GM18517 (cell line): ENCODE data around the gene TMEM266.

Source experiments
- ATAC-seq: cut with Tn5 transposase; IDR thresholded peaks from one replicate; pipeline ENCODE4 v1.9.1; 2021; ENCODE audit warnings: mild to moderate bottlenecking, moderate library complexity; ENCODE audit not compliant: unreplicated experiment

The TMEM266 gene

DNA sequence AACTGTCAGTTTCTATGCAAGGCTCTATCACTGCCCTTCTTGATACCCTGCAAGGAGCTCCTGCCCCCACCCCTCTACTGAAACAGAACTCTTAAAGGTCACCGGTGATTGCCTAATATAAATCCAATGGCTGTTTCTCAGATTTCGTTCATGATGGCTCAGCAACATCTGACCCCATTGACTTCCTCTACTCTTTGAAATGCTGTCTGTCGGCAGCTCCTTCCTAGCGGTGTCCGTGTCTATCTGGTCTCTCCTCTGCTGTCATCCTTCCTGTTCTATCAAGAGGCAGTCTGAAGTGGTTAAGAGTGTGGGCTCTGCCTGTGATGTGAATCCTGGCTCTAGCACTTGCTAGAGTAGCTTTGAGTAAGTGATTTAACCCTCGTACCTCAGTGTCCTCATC, 5.5 kb downstream of the TMEM266 start:
- no peak for ATAC-seq

DNA sequence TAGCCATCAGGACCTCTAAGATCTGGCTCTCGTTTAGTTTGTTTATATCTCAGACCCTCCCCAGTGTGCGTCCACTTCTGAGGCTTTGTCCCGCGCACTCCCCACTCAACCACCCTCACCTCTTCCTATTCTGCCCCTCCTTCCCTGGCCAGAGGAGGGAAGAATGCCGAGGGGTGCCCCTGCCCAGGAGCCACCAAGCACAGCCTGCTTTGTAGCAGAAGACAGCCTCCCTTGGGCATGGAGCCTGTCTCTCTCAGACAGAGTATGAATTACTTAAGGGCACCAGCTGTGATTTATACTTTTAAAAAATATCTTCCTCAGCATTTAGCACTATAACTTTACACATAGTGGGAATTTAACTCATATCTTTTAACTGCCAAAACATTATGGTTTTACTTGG, 6.0 kb downstream of the TMEM266 start:
- ATAC-seq = no peak

DNA sequence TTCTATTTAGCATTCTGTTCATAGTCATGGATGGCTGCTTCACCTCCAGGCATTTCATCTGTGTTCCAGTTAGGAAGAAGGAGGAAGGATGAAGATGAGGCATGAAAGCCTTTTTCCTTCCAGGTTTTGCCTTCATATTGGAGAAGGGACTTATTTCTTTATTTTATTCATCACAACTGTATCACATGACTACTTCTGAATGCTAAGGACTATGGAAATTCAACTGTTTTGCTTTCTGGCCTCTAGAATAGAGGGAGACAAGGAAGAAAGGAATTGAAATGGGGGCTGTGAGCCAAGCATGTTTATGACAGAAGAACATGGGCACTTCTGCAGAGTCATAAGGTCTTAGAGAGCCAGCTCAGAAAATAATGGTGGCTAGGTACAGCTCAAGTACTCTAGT, 10.4 kb downstream of the TMEM266 start:
- no peak for ATAC-seq

DNA sequence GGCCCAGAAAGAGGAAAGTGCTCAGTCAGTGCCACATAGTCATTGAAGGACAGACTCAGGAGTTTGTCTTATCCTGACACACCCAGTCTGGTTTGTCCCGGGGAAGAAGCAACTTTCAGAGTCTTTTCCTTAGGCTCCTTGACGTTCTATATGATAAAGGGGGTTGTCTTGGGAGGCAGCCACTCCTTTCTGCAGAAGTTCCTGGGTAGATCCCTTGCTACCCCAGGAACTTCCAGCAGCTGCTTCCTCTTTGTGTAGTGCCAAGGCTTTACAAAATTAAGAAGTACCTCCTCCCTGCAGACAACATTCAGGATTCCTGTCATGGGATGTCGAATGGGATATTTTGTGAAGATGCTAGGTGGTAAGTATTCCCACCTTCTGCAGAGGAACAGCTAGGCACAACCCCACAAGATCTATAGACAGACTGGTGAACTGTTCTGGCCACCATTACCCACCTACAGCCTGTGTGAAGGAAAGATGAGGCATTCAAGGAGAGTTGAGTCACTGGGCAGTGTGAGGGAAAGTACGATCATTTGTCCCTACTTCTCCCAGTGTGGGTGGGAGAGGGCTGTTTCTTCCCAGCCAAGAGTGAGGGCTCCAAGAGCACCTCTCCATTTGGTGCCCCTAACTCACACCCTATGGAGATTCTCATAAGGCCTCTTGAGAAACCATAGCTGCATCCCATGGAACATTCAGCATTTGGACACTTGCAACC, 11.3 kb downstream of the TMEM266 start:
- no peak for ATAC-seq

DNA sequence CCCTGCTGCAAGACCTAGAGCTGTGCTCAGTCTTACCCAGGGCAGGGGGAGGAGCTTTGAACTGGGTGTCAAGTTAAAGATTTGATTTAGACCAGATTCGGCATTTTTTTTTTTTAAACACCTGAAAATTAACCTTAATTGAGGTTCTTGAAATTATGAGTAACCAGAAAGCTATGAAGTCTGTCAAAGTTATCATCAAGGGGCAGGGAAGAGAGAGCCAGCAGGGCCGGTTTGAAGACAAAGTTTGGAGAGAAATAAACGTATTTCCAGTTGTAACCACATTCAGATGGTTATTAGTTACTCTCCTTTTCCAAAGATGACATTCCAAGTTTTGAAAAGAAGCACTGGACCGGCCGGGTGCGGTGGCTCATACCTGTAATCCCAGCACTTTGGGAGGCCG, 12.0 kb downstream of the TMEM266 start:
- no peak for ATAC-seq

DNA sequence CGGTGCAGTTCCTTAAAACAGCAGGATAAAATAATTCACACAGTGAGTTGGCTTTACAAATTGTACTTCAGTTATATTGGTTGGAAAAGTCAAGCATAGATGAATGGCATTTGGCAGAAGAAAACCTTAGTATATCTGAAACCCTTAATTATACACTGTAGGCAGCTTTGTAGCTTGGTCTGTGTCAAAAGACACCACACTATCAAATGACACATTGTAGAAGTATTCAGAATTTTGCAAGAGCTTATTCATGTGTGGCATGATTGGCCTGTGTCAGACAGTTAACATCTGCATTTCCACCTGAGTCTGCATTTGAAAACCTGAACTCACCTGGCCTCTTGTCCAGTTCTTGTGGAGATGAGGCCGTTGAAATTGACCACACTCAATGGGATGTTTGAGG, 13.8 kb downstream of the TMEM266 start:
- no peak for ATAC-seq

DNA sequence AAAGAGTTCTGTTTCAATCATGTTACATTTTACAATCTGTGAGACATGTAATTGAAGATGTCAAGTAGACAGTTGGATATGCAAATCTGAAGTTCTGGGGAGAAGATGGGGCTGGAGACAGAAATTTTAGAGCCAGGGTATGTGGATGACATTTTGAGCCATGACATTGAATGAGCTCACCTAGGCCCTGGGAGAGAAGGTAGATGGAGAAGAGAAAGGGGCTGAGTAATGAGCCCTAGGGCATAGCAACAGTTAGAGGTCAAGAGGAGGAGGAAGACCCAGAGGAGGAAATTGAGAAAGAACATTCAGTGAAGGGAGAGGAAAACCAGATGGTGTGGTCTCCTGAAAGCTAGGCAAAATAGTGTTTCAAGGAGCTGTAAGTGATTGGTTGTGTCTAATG, 15.3 kb downstream of the TMEM266 start:
- no peak for ATAC-seq

DNA sequence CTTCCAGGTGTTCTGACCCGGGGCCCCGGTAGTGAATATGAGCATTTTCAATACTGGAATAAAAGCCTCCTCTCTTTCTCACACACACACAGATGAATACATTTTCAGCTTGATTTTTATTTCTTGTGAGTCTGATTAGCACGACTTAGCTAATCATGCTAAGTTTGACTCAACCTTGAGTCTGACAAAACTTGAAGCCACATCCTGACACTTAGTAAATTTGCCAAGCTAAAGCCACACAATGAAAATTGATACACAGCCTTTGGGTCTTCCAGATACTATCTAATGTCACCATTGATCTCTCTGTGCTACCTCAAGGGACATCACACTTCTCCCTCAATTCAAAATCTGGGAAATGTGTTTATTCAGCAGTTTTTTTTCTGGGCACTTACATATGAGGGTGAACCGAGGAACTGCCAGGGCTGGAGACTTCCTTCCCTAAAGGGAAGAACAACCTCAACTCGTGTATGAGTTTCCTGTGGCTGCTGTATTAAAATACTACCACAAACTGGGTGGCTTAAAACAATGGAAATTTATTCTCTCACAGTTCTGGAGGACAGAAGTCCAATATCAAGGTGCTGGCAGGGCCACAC, 18.6 kb downstream of the TMEM266 start:
- no peak for ATAC-seq

DNA sequence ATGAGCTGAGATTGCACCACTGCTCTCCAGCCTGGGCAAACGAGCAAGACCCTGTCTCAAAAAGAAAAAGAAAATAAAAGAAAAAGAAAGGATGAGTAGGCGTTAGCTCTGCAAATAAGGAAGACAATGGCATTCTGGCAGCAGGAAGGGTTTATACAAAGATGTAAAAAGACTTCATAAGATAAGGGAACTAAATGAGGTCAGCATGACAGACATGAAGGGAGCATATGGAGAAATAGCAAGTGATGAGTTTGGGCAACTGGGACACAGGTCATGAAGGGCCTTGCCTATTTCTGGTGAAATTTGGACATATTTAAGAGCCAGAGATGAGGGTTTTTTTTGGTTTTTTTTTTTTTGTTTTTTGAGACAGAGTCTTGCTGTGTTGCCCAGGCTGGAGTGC, 24.5 kb downstream of the TMEM266 start:
- no peak for ATAC-seq

DNA sequence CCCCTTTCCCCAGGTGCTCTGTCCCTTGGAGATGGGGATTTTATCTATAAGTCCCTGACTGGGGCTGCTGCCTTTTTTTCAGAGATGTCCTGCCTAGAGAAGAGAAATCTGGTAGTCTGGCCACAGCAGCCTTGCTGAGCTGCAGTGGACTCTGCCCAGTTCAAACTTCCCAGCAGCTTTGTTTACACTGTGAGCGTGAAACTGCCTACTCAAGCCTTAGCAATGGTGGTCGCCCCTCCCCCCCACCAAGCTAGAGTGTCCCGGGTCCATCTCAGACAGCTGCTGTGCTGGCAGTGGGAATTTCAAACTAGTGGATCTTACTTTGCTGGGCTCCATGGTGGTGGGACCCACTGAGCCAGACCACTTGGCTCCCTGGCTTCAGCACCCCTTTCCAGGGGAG, 38.9 kb downstream of the TMEM266 start:
- no peak for ATAC-seq

DNA sequence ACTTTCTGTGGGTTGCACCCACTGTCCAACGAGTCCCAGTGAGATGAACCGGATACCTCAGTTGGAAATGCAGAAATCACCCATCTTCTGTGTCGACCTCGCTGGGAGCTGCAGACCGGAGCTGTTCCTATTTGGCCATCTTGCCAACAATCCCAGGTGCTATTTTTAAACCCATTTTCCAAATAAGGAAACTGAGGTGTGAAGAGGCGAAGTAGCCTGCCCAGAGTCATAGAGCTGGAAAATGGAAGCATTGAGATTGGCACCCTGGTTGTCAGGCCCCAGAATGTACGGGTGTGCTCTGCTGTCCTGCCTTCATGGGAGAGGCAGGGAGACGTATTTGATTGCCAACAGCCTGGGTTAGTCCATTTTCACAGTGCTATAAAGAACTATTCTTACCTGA, 39.6 kb downstream of the TMEM266 start:
- ATAC-seq = no peak

DNA sequence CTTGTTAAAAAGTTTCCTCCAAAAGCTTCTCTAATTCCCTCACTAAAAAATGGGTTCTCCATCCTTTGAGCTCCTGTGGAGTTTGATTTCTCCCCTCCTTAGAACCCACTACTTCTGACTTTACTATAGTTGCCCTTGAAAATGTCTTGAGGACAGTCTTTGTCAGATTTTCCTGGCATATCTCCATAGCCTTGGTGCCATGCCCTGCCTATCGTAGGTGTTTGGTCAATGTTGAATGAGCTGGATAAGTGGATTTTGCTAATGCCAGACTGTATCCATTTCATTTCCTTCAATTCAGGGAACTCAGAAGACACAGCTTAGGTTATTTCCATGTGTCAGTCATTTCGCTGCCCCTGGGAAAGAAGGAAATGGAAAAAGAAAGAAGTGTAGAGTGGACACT, 40.6 kb downstream of the TMEM266 start:
- no peak for ATAC-seq

DNA sequence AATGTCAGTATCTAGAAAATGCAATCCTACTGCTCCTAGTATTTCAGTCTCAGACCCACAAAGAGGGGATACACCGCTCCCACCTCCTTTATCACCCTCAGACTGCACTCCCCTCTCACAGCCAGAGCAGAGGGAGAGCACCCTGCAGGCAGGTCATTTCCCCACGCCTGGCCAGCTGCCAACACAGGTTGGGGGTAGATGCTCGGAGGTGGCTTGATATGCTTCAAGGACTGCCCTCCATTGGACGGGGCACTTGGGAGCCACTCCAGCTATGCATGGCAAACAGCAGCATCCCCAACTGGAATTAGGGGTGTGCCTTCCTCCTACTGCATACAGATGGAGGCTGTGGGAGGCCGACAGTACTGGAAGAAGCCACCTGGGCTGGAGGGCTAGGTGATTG, 41.9 kb downstream of the TMEM266 start:
- no peak for ATAC-seq

DNA sequence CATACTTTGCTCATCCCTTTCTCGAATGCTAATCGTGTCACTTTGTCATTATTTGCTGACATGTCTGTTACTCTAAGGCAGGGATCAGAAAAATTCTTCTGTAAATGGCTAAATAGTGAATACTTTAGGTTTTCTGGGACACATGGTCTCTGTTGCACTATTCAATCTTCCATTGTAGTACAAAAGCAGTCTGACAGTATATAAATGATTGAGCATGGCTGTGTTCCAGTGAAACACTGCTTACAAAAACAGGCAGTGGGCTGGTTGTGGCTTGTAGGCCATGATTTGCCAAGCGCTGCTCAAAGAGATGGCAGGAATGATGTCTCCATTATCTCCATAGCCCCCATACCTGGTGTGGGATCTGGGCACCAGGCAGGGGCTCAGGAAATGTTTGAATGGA, 45.6 kb downstream of the TMEM266 start:
- no peak for ATAC-seq

DNA sequence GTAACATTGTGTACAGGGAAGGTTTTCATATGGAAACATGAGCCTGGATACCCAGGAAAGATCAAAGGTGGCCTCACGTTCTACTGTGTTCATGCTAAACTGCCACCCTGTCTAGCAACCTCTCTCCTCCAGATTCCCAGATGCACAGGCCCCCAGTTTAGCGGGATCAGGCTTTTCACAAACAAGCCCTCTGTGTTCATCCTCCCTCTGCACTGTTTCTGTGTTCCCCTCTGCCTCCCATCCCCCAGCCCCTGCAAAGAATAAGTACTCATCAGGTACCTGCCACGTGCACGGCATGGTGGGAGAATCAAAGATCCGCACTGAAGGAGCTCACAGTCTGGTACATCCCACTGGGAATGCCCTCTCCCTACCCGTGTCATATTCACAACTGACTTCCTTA, 46.1 kb downstream of the TMEM266 start:
- ATAC-seq = no peak

DNA sequence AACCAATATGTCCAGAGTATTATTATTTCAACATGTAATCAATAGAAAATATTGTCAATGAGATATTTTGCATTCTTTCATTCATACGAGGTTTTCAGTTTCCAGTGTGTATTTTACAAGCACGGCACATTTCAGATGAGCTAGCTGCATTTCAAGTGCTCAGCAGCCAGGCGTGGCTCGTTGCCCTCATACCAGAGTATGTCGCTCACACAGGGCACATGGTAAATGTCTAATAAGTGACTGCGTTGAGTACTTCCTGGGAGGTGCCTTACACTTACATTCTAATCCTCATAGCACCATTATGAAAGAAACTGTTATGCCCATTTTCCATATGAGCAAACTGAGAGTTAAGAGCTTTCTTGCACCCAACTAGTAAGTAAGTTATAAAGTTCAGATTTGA, 47.4 kb downstream of the TMEM266 start:
- ATAC-seq = no peak

DNA sequence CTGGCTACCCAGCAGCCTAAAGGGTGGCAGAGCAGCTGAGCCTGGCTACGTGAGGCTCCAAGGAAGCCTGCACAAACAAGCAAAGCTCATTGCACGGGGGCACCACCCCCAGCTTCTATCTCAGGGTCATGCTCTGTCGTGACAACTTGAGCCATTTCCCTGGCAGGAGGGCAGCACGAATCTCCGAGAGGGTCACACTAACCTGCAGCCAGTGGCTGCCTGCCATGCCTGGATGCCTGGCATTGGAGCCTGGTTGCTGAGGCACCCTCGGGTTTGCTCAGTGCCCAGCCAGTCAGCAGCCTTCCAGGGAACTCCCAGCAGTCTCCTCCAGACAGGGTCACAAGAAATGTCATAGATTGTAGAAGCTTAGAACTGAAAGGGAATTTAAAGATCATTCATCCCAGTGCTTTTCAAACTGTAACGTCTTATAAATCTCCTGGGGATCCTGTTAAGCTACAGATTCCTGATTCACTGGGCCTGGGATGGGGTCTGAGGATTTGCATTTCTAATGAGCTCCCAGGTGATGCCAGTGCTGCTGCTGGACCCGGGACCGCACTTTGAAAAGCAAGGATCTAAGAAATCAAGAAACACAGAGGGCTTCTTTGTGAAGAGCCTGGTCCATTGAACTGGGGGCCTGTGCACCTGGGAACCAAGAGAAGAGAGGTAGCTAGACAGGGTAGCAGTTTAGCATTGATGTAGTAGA, 48.4 kb downstream of the TMEM266 start:
- no peak for ATAC-seq

DNA sequence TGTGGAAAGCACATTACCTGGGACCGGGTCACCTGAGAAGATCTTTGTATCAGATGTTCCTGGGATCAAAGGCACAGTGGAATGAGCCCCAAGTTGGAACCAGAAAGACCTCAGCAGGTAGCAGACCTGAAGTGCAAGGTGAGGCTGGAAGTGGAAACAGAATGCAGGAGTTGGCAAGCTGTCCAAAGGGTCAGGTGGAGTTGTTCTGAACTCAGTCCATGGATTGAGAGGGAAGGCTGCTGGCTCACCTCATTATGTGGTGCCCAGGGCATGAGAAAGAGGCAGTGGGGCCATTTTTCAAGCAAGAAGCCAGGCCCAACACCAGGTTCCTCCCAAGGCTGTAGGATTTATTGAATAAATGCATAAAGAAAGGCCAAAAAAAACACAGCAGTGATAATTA, 49.3 kb downstream of the TMEM266 start:
- no peak for ATAC-seq

DNA sequence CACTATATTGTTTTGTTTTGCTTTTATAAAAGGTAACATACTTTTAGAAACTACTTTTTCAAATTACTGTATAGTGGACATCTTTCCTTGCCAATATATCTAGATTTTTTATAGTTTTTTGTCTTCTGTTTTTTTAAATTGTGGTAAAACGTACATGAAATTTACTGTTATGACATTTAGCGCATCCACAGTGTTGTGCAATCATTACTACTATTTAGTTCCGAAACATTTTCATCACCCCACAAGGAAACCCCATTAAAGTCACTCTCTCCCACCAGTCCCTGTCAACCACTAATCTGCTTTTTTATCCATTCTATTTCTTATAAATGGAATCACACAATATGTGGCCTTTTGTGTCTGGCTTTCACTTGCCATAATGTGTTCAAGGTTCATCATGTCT, 54.8 kb downstream of the TMEM266 start:
- no peak for ATAC-seq

DNA sequence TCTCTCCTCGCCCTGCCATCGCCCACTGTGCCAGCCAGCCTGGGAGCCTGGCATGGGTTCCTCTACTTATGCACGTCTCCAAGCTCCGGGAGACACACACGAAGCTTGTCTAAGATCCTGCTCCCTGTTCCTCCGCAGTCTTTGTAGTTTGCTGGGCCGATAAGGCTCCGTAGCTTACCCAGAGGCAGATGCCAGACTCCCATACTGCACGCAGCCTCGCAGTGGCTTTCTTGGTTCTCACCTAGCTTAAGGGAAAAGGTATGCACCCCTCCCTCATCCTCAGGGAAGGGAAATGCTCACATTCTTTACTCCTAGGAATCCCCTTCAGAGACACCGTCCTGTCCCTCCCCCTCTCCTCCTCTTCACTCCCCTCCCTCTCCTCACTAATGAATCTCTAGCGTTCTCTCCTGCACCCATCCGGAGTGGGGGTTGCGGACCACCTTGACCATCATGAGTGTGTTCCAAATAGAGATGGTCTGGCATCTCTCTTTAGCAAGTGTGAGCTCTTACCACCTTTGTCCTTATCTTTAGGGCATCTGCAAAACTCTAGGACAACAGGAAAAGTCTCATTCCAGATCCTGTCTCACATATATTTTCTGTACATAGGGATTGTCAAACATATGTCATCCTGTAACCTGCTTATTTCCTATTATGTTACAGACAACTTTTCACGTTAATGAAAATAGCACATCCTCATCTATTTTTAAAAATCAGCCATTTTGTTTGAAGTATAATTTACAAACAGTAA, 56.5 kb downstream of the TMEM266 start:
- no peak for ATAC-seq

DNA sequence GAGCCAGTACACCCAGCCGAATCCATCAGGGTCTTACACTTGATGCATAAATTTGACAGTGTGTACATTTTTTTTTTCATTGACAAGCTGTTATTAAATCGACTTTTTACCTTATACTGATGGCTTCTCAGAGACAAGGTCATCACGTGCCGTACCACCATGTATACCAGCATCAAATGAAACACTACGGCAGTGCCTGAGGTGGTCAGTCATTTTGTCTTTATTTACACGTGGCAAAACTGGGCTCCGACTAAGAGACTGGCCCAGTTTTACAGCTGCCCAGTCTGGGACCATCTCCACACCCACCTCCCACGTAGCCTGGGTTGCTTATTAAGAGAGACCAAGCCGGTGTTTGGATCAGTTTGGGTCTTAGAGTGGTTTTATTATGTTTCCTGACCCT, 57.4 kb downstream of the TMEM266 start:
- ATAC-seq = no peak

DNA sequence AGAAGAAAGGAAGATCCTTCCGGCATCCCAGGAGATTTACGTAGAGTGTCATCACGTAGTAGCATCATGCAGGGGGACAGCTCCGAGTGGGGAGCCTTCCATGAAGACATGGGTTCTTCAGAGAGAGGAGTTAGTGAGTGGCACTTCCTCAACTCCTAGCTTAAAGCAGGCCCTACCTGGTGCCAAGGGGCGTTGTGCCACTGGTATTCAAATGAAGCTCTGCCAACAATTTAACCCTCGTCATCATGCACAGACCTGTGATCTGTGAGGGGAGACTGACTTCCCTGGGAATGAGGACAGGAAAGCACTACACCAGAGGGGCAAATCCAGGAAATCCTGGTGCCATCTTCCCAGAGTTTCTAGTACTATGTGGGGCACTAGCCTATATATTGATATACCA, 59.0 kb downstream of the TMEM266 start:
- ATAC-seq = no peak
